ENCODE measurements around the gene IGSF3.

The IGSF3 gene

DNA sequence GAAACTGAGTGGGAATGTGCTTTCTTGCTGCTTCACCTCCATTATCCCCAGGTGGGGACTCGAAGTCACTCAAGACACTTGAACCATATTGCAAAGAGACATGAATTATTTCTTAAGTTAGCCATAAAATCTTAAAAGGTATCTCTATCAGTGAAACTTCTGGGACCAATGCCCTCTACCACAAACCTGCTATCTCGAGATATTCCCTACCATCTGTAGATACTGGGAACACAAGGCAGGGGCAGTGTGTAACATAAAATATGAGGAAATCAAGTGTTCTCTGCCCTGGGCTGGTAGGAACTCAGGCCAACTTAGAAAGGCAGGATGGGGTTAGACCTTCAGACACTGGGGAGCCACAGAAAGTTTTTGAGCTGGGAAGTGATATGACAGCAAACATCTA, 95.4 kb downstream of the IGSF3 start:
- no peak overlapping the region for H3K27ac ChIP-seq (ENCODE audit: low read length)

GRCh38 chr1:116571215-116571919, 96.2 kb downstream of the IGSF3 start:
- Histone ChIP-seq H3K9me3 (replicated peaks; ENCODE audit: insufficient read depth, low read length) (no peaks in the 10 kb centered on the region), H3K79me2 (ENCODE audit: low read length) (peaks cover 38% of the 10 kb centered on the region)
- no peak for DNase-seq

More for the DNA sequence above, 95.4 kb downstream of the IGSF3 start:
- H3F3A ChIP-seq (ENCODE audit: insufficient read depth, low read length): peaks cover 22% of the 10 kb centered on the region
- H3K36me3 ChIP-seq (replicated peaks; ENCODE audit: insufficient read depth, low read length): no peaks in the 10 kb centered on the region
- H2AFZ ChIP-seq (ENCODE audit: low read length): no peak overlapping the region
- DNase-seq: no peak
- H3K79me2 ChIP-seq (ENCODE audit: low read length): peaks cover 31% of the 10 kb centered on the region
- no peaks in the 10 kb centered on the region for H3K27me3 ChIP-seq (replicated peaks; ENCODE audit: insufficient read depth, low read length)
- no peaks in the 10 kb centered on the region for H4K20me1 ChIP-seq (ENCODE audit: insufficient read depth, low read length)
- H3K4me2 ChIP-seq (ENCODE audit: low read depth, low read length): no peak overlapping the region
- H3K9ac ChIP-seq (ENCODE audit: low read length): no peak overlapping the region
- no peaks in the 10 kb centered on the region for H3K9me2 ChIP-seq (replicated peaks; ENCODE audit: insufficient read depth, low read length)
- no peak for TF ChIP-seq EZH2 (optimal IDR thresholded peaks at IDR 0.05; ENCODE audit: low read depth, low read length)
- TF ChIP-seq, protein P1, sequence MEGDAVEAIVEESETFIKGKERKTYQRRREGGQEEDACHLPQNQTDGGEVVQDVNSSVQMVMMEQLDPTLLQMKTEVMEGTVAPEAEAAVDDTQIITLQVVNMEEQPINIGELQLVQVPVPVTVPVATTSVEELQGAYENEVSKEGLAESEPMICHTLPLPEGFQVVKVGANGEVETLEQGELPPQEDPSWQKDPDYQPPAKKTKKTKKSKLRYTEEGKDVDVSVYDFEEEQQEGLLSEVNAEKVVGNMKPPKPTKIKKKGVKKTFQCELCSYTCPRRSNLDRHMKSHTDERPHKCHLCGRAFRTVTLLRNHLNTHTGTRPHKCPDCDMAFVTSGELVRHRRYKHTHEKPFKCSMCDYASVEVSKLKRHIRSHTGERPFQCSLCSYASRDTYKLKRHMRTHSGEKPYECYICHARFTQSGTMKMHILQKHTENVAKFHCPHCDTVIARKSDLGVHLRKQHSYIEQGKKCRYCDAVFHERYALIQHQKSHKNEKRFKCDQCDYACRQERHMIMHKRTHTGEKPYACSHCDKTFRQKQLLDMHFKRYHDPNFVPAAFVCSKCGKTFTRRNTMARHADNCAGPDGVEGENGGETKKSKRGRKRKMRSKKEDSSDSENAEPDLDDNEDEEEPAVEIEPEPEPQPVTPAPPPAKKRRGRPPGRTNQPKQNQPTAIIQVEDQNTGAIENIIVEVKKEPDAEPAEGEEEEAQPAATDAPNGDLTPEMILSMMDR (IDR thresholded peaks at IDR 0.05; ENCODE audit: low read length): no peak
- no peak for TF ChIP-seq EZH2phosphoT487 (IDR thresholded peaks at IDR 0.05; ENCODE audit: low read length)
- H3K4me3 ChIP-seq (ENCODE audit: low read length): no peak overlapping the region
- no peaks in the 10 kb centered on the region for H3K9me3 ChIP-seq (replicated peaks; ENCODE audit: insufficient read depth, low read length)
- H3K4me1 ChIP-seq (ENCODE audit: low read length): peaks cover 11% of the 10 kb centered on the region; the same call in 1 of the 2 replicates

DNA sequence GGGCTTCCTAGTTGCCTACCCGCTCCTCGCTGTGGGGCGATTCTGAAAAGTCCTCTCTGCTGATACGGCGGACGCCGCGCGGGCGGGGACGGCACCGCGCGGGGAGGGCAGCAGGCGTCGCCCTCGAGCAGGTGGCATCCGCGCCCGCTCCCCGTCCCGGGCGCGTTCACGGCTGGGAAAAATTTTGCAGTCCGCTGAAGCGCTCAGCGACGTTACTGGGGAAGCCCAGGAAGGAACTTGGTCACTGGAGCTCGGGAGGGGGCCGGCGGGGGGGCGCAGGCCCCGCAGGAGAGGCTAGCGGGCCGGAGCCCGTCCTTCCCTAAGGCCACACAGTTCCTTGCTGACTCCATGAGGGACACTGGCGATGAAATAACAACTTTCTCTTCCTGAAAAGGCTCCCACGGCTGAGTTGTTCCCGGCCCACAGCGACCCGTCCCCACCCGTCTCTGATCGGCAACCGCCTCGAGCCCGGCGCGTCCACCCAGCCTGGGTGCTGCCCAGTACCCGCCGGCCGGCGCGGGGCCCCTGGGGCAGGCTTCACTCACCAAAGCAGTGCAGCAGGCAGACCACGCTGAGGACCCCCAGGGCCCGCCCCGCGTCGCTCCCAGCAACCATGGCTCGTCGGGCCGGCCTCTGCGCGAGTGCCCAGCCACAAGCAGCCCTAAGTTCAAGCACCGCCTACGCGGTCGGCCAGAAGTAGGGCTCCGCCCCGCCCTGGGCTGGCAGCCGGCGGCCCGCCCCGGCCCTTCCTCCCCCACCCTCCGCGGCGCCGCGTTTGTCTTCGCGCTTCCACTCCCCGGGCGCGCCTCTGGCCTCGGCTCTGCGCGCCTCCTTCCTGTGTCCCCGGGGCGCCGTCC, 96.9 kb downstream of the IGSF3 start, which contains the start of gene CD58:
Gene CD58 (minus strand): TSS at position 669 of the 857 bp plus-strand sequence. CDS start 54 bp downstream, at position 615.
- peak; percentile 78 for DNase-seq
- Histone ChIP-seq H3K9me2 (replicated peaks; ENCODE audit: insufficient read depth, low read length) (no peaks in the 10 kb centered on the region), H3K4me1 (ENCODE audit: low read length) (peaks cover 18% of the 10 kb centered on the region; the same call in 1 of the 2 replicates), H3F3A (ENCODE audit: insufficient read depth, low read length) (peaks cover 22% of the 10 kb centered on the region), H3K4me2 (ENCODE audit: low read depth, low read length) (peak within 1 kb of the TSS; percentile 91), H3K36me3 (replicated peaks; ENCODE audit: insufficient read depth, low read length) (no peaks in the 10 kb centered on the region), H3K27me3 (replicated peaks; ENCODE audit: insufficient read depth, low read length) (no peaks in the 10 kb centered on the region), H3K9me3 (replicated peaks; ENCODE audit: insufficient read depth, low read length) (no peaks in the 10 kb centered on the region), H3K4me3 (ENCODE audit: low read length) (peak within 1 kb of the TSS; percentile 80), H2AFZ (ENCODE audit: low read length) (peak within 1 kb of the TSS; percentile 78), H4K20me1 (ENCODE audit: insufficient read depth, low read length) (no peaks in the 10 kb centered on the region), H3K79me2 (ENCODE audit: low read length) (peaks cover 46% of the 10 kb centered on the region), H3K9ac (ENCODE audit: low read length) (peak within 1 kb of the TSS; percentile 88), H3K27ac (ENCODE audit: low read length) (peak within 1 kb of the TSS; percentile 90)
- TF ChIP-seq EZH2 (optimal IDR thresholded peaks at IDR 0.05; ENCODE audit: low read depth, low read length): no peak
- TF ChIP-seq, protein P1 (IDR thresholded peaks at IDR 0.05; ENCODE audit: low read length): peak; percentile 51
- no peak for TF ChIP-seq EZH2phosphoT487 (IDR thresholded peaks at IDR 0.05; ENCODE audit: low read length)

More at GRCh38 chr1:116571215-116571919, 96.2 kb downstream of the IGSF3 start:
- Histone ChIP-seq H3K4me3 (ENCODE audit: low read length) (peak overlapping the region; percentile 80), H3K27ac (ENCODE audit: low read length) (peak overlapping the region; percentile 32; the same call in 1 of the 2 replicates), H3K4me1 (ENCODE audit: low read length) (peaks cover 13% of the 10 kb centered on the region; the same call in 1 of the 2 replicates), H4K20me1 (ENCODE audit: insufficient read depth, low read length) (no peaks in the 10 kb centered on the region), H3K9me2 (replicated peaks; ENCODE audit: insufficient read depth, low read length) (no peaks in the 10 kb centered on the region), H3K4me2 (ENCODE audit: low read depth, low read length) (peak overlapping the region; percentile 76), H3K36me3 (replicated peaks; ENCODE audit: insufficient read depth, low read length) (no peaks in the 10 kb centered on the region), H3K9ac (ENCODE audit: low read length) (peak overlapping the region; percentile 54; the same call in 1 of the 2 replicates), H3F3A (ENCODE audit: insufficient read depth, low read length) (peaks cover 22% of the 10 kb centered on the region), H2AFZ (ENCODE audit: low read length) (peak overlapping the region; percentile 78), H3K27me3 (replicated peaks; ENCODE audit: insufficient read depth, low read length) (no peaks in the 10 kb centered on the region)
- no peak for TF ChIP-seq EZH2phosphoT487 (IDR thresholded peaks at IDR 0.05; ENCODE audit: low read length)
- TF ChIP-seq, protein P1 (IDR thresholded peaks at IDR 0.05; ENCODE audit: low read length): no peak
- TF ChIP-seq EZH2 (optimal IDR thresholded peaks at IDR 0.05; ENCODE audit: low read depth, low read length): no peak

All from MM.1S (cell line).